Transverse colon (tissue), 4 donors: ENCODE measurements around the gene KIF7. TPM values are rescaled to one million over a fixed set of nuclear protein-coding genes. Genes with fewer than 3 reads are reported as not detected.

Source experiments
- DNase-seq: peaks from one replicate; pipeline ENCODE4 v3.0.0-alpha.2; 2019
- H3K27ac ChIP-seq, 4 donors: fragments of 200-600 bp; sonication (generic); 2 replicates each; pipeline ENCODE4 v1.5.1; 2016 to 2018; ENCODE audit warnings: inconsistent platforms in 4 of 4
- H3K27me3 ChIP-seq: fragments of 200-600 bp; sonication (generic); 2 replicates; pipeline ENCODE4 v1.5.1; 2017; ENCODE audit warnings: inconsistent platforms
- H3K36me3 ChIP-seq, 4 donors: fragments of 200-600 bp; sonication (generic); 2 replicates each; pipeline ENCODE4 v1.5.1; 2017 to 2019; ENCODE audit warnings: inconsistent platforms in 4 of 4
- H3K4me1 ChIP-seq, 4 donors: fragments of 200-600 bp; sonication (generic); 2 replicates each; pipeline ENCODE4 v1.5.1; 2017 to 2020; ENCODE audit warnings: inconsistent platforms in 4 of 4
- H3K4me3 ChIP-seq, 4 donors: fragments of 200-600 bp; sonication (generic); 1 replicate in 1 of 4; 2 replicates in 3 of 4; pipeline versions ENCODE4 v1.5.1 to v1.6.1; 2017 to 2019; ENCODE audit warnings: inconsistent platforms in 4 of 4
- H3K9me3 ChIP-seq, 2 donors: fragments of 200-600 bp; sonication (generic); 2 replicates each; pipeline ENCODE4 v1.5.1; 2017 to 2019; ENCODE audit warnings: inconsistent platforms in 2 of 2
- EP300 ChIP-seq: sonication (generic); formaldehyde crosslinking; IDR thresholded peaks from one replicate; pipeline ENCODE4 v1.6.1; 2017; ENCODE audit warnings: antibody characterized with exemption, low read depth
- POLR2A ChIP-seq: fragments of 450-650 bp; IDR thresholded peaks from one replicate; pipeline ENCODE4 v1.6.1; 2016; ENCODE audit warnings: antibody characterized with exemption, mild to moderate bottlenecking, moderate library complexity
- POLR2AphosphoS5 ChIP-seq, 3 donors: sonication (generic); formaldehyde crosslinking; IDR thresholded peaks; one replicate each; pipeline ENCODE4 v1.6.1; 2016; ENCODE audit warnings: antibody characterized with exemption in 3 of 3
- WGBS, 2 donors: methylation state at CpG; one replicate each; pipeline ENCODE4 v1.1.5; 2018; ENCODE audit warnings: low coverage in 1 of 2; 5-methylcytosine and 5-hydroxymethylcytosine counted together
- in situ Hi-C, 4 donors: fragments of 200-750 bp; cut with MboI; loops; one replicate each; pipeline versions ENCODE4 v1.15.0 to v1.15.1; 2017; ENCODE audit warnings: low sequenced_read_pairs in 3 of 4, low pct_ligation_motif_present in 1 of 4, low pct_unique_long_range_greater_than_20kb in 1 of 4
- intact Hi-C: fragments of 100-400 bp; cut with DNase I; formaldehyde crosslinking; loops from one replicate; pipeline ENCODE4 v1.15.1; 2023; ENCODE audit warnings: low total_unique reads
- total RNA-seq, 4 donors: library from RNA; depleted of rRNA; stranded (reverse); fragments of >200 nt; gene quantifications; one replicate each; pipeline ENCODE4 v1.1.0, GENCODE V29; 2016
- TF ChIP-seq, protein P1 (sequence below), 5 experiments: fragments of 200-600 bp in 3 of 5; fragments of 450-650 bp in 2 of 5; sonication (generic) in 3 of 5; IDR thresholded peaks; 1 replicate in 2 of 5; 2 replicates in 3 of 5; pipeline ENCODE4 v1.5.1; 2016 to 2017; ENCODE audit warnings: antibody characterized with exemption in 5 of 5, inconsistent platforms in 3 of 5, mild to moderate bottlenecking in 2 of 5, moderate library complexity in 1 of 5

The KIF7 gene
- total RNA-seq, 4 donors from 2014 or later, result 2.3 to 11.5 (median 5.4) TPM

- H3K9me3 ChIP-seq, result no peaks in the 10 kb centered on the region
- in situ Hi-C loops (no loop called here), intact Hi-C loops (no loop called here)
- no peaks in the 10 kb centered on the region for H3K36me3 ChIP-seq
- H3K4me1 ChIP-seq, result peaks cover 5 to 15% (median 7%) of the 10 kb centered on the region in 4 donors
- H3K27ac ChIP-seq, result no peak overlapping the region
- H3K27me3 ChIP-seq, result no peaks in the 10 kb centered on the region
- WGBS, 2 donors, result 79 to 87% methylated on average over 8 of the region's 9 CpGs
- no peak overlapping the region for H3K4me3 ChIP-seq
- DNase-seq, result no peak
- TF ChIP-seq EP300 (no peak), POLR2AphosphoS5 (IDR thresholded peaks at IDR 0.05) (no peak), POLR2A (no peak)
- TF ChIP-seq, protein P1, sequence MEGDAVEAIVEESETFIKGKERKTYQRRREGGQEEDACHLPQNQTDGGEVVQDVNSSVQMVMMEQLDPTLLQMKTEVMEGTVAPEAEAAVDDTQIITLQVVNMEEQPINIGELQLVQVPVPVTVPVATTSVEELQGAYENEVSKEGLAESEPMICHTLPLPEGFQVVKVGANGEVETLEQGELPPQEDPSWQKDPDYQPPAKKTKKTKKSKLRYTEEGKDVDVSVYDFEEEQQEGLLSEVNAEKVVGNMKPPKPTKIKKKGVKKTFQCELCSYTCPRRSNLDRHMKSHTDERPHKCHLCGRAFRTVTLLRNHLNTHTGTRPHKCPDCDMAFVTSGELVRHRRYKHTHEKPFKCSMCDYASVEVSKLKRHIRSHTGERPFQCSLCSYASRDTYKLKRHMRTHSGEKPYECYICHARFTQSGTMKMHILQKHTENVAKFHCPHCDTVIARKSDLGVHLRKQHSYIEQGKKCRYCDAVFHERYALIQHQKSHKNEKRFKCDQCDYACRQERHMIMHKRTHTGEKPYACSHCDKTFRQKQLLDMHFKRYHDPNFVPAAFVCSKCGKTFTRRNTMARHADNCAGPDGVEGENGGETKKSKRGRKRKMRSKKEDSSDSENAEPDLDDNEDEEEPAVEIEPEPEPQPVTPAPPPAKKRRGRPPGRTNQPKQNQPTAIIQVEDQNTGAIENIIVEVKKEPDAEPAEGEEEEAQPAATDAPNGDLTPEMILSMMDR (IDR thresholded peaks at IDR 0.05), result no peak
These were observed 14.1 kb upstream of the KIF7 start for GRCh38 chr15:89669309-89669865.

- Histone ChIP-seq H3K27me3 (no peaks in the 10 kb centered on the region), H3K9me3 (no peaks in the 10 kb centered on the region), H3K4me1 (peaks cover 6 to 18% (median 8%) of the 10 kb centered on the region in 4 donors), H3K4me3 (no peak overlapping the region), H3K36me3 (no peaks in the 10 kb centered on the region), H3K27ac (no peak overlapping the region)
- TF ChIP-seq POLR2AphosphoS5 (IDR thresholded peaks at IDR 0.05), result no peak
- no peak for TF ChIP-seq POLR2A
- TF ChIP-seq, protein P1 (IDR thresholded peaks at IDR 0.05), result no peak
- TF ChIP-seq EP300, result no peak
- intact Hi-C loops, result no loop called here
- 97% methylated on average over 3 of the region's 3 CpGs for WGBS, 2 donors
- in situ Hi-C loops, result no loop called here
- DNase-seq, result no peak
These were observed 12.9 kb upstream of the KIF7 start for GRCh38 chr15:89668171-89668570.

- Histone ChIP-seq H3K9me3 (no peaks in the 10 kb centered on the region), H3K36me3 (no peaks in the 10 kb centered on the region), H3K27ac (no peak overlapping the region), H3K4me3 (no peak overlapping the region), H3K4me1 (peaks cover 8 to 23% (median 14%) of the 10 kb centered on the region in 4 donors), H3K27me3 (no peaks in the 10 kb centered on the region)
- TF ChIP-seq POLR2A (no peak), POLR2AphosphoS5 (IDR thresholded peaks at IDR 0.05) (no peak), EP300 (no peak)
- TF ChIP-seq, protein P1 (IDR thresholded peaks at IDR 0.05), result no peak
- in situ Hi-C loops, result no loop called here
- 96% methylated on average over 7 of the region's 7 CpGs; no CpG with 5 or more reads in 1 of the 2 donors for WGBS, 2 donors
- intact Hi-C loops, result no loop called here
- DNase-seq, result no peak
These were observed 12.4 kb upstream of the KIF7 start for GRCh38 chr15:89667706-89667960.

DNA sequence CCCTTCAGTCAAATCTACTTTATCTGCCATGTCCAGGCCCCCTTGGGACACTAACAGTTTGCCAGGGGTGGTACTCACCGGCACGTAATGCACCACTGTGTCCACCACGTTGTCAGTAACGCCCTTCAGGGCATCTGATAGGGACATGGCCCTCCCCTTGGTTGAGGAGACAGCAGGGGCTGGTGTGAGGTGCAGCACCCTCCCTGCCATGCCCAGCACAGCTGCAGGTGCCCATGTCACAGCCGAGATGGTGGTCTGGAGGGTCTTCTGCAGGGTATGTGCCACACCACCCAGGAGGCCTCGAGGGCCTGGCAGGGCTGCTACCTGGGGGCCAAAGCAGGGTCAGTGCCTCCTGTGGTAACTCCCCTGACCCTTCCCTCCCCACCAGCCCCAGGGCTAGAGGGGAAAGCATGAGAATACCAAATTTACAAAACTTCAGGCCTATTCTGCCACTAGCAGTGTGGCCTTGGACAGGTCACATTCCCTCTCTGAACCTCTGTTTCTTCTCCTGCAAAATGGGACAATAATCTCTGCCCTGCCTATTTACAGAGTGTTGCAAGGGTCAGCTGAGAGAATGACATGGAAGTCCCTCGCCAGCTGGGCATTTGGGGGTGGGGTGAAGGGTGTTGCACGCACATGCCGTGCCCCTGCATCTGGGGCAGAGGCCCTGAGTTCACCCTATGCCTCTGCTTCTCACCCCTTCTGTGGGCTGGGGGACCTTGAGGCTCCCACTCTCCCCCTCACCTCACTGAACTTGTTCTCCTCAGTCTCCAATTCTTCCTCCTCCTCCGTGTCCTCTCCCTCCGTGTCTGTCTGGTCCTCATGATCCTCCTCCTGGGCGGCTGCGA is 11.8 kb upstream of the KIF7 start:
- in situ Hi-C loops (no loop called here), intact Hi-C loops (no loop called here)
- Histone ChIP-seq H3K4me3 (no peak overlapping the region), H3K27ac (no peak overlapping the region), H3K9me3 (no peaks in the 10 kb centered on the region), H3K36me3 (no peaks in the 10 kb centered on the region), H3K4me1 (peaks cover 11 to 28% (median 17%) of the 10 kb centered on the region in 4 donors), H3K27me3 (no peaks in the 10 kb centered on the region)
- no peak for DNase-seq
- 77 to 80% methylated on average over 1 to 13 of the region's 13 CpGs for WGBS, 2 donors
- TF ChIP-seq POLR2A, result no peak
- TF ChIP-seq EP300, result no peak
- TF ChIP-seq POLR2AphosphoS5 (IDR thresholded peaks at IDR 0.05), result no peak
- TF ChIP-seq, protein P1 (IDR thresholded peaks at IDR 0.05), result no peak
